HepG2 (cell line): ENCODE data around the gene SND1. TPM values are rescaled to one million over a fixed set of nuclear protein-coding genes. Genes with fewer than 3 reads are reported as not detected.
A peak's percentile ranks its signal among the peaks of the same experiment; 100 is the strongest.

Source experiments
- CAMTA2 ChIP-seq: sonication (generic); formaldehyde crosslinking; IDR thresholded peaks from 2 replicates; pipeline ENCODE4 v1.4.0; 2020; ENCODE audit warnings: mild to moderate bottlenecking, missing genetic modification reagents, borderline replicate concordance
- FOXA1 ChIP-seq, 2 experiments: fragments of 450-650 bp in 1 of 2; sonication (generic) in 1 of 2; formaldehyde crosslinking in 1 of 2; IDR thresholded peaks; 2 replicates each; pipeline versions ENCODE4 v1.4.0 to v1.6.1; 2016 to 2020; ENCODE audit warnings: missing genetic modification reagents in 1 of 2
- GATAD1 ChIP-seq: IDR thresholded peaks from 2 replicates; pipeline ENCODE4 v1.6.1; 2016; ENCODE audit warnings: missing genetic modification reagents, missing compliant biosample characterization
- JARID2 ChIP-seq: sonication (generic); formaldehyde crosslinking; IDR thresholded peaks from 2 replicates; pipeline ENCODE4 v1.8.1; 2023; ENCODE audit warnings: missing genetic modification reagents, inconsistent platforms; ENCODE audit not compliant: insufficient replicate concordance
- KLF15 ChIP-seq: sonication (generic); formaldehyde crosslinking; IDR thresholded peaks from 2 replicates; pipeline ENCODE4 v1.8.1; 2023; ENCODE audit warnings: borderline replicate concordance, mild to moderate bottlenecking, inconsistent platforms, missing genetic modification reagents, mixed read lengths
- MIER2 ChIP-seq: IDR thresholded peaks from 2 replicates; pipeline ENCODE4 v1.6.1; 2016; ENCODE audit warnings: missing biosample characterization, missing genetic modification reagents
- PRDM4 ChIP-seq: sonication (generic); formaldehyde crosslinking; IDR thresholded peaks from 2 replicates; pipeline ENCODE4 v1.9.0; 2021; ENCODE audit warnings: missing genetic modification reagents, borderline replicate concordance
- REL ChIP-seq: sonication (generic); formaldehyde crosslinking; conservative IDR thresholded peaks from 2 replicates; pipeline ENCODE4 v1.8.0; 2022; ENCODE audit warnings: mild to moderate bottlenecking, missing genetic modification reagents, moderate library complexity
- SAFB2 ChIP-seq: sonication (generic); formaldehyde crosslinking; IDR thresholded peaks from 2 replicates; pipeline ENCODE4 v1.5.1; 2020; ENCODE audit warnings: missing genetic modification reagents, low read depth, mild to moderate bottlenecking, borderline replicate concordance
- THAP11 ChIP-seq: IDR thresholded peaks from 2 replicates; pipeline ENCODE4 v1.6.1; 2016; ENCODE audit warnings: missing biosample characterization, missing genetic modification reagents
- YEATS4 ChIP-seq: sonication (generic); formaldehyde crosslinking; IDR thresholded peaks from 2 replicates; pipeline ENCODE4 v1.4.0; 2020; ENCODE audit warnings: missing genetic modification reagents, borderline replicate concordance
- ZBTB10 ChIP-seq: sonication (generic); formaldehyde crosslinking; IDR thresholded peaks from 2 replicates; pipeline ENCODE4 v1.4.0; 2020; ENCODE audit warnings: missing genetic modification reagents, borderline replicate concordance
- ZNF292 ChIP-seq: sonication (generic); formaldehyde crosslinking; IDR thresholded peaks from 2 replicates; pipeline ENCODE4 v1.8.1; 2022; ENCODE audit warnings: mild to moderate bottlenecking, low read depth, missing genetic modification reagents, borderline replicate concordance
- ZNF326 ChIP-seq: sonication (generic); formaldehyde crosslinking; IDR thresholded peaks from 2 replicates; pipeline ENCODE4 v1.4.0; 2020; ENCODE audit warnings: missing genetic modification reagents, borderline replicate concordance
- ZNF331 ChIP-seq: sonication (generic); formaldehyde crosslinking; IDR thresholded peaks from 2 replicates; pipeline ENCODE4 v1.4.0; 2020; ENCODE audit warnings: missing genetic modification reagents
- ZNF367 ChIP-seq: sonication (generic); formaldehyde crosslinking; IDR thresholded peaks from 2 replicates; pipeline ENCODE4 v1.4.0; 2020; ENCODE audit warnings: missing genetic modification reagents, borderline replicate concordance
- ZNF556 ChIP-seq: sonication (generic); formaldehyde crosslinking; IDR thresholded peaks from 2 replicates; pipeline ENCODE4 v1.4.0; 2020; ENCODE audit warnings: mild to moderate bottlenecking, missing genetic modification reagents, borderline replicate concordance
- ZNF670 ChIP-seq: sonication (generic); formaldehyde crosslinking; IDR thresholded peaks from 2 replicates; pipeline ENCODE4 v1.8.0; 2022; ENCODE audit warnings: mild to moderate bottlenecking, missing genetic modification reagents, borderline replicate concordance
- ZNF792 ChIP-seq: IDR thresholded peaks from 2 replicates; pipeline ENCODE4 v1.6.1; 2016
- polyA plus RNA-seq, 8 experiments: library from polyadenylated mRNA; depleted of rRNA in 3 of 8; stranded (reverse) in 7 of 8; unstranded in 1 of 8; fragments of >200 nt; fragmentation: Illumina TruSeq in 4 of 8; extraction: Trizol in 4 of 8; gene quantifications; 2 replicates each; pipeline versions ENCODE4 v1.2.1 to v1.2.3, GENCODE V29; 2011 to 2016; ENCODE audit warnings: low read depth in 4 of 8, missing spikeins in 1 of 8, mixed read lengths in 1 of 8; ENCODE audit not compliant: insufficient read depth in 1 of 8
- total RNA-seq, 5 experiments: library from RNA; depleted of rRNA; stranded (reverse); fragments of >200 nt; fragmentation: Illumina TruSeq; extraction: Trizol; gene quantifications; 2 replicates each; pipeline ENCODE4 v1.2.3, GENCODE V29; 2016; ENCODE audit warnings: low read depth in 1 of 5
- TF ChIP-seq, protein P1 (sequence below): sonication (generic); formaldehyde crosslinking; IDR thresholded peaks from 2 replicates; pipeline ENCODE4 v1.4.0; 2020; ENCODE audit warnings: missing genetic modification reagents
- TF ChIP-seq, protein P2 (sequence below): sonication (generic); formaldehyde crosslinking; IDR thresholded peaks from 2 replicates; pipeline ENCODE4 v1.5.0; 2020; ENCODE audit warnings: missing genetic modification reagents

SND1 gene
- total and polyA plus RNA-seq, 2 of the 13 experiments (the other 11 are each of a cell fraction or from before 2014, with no cell fraction given) = 110 to 182 TPM

DNA sequence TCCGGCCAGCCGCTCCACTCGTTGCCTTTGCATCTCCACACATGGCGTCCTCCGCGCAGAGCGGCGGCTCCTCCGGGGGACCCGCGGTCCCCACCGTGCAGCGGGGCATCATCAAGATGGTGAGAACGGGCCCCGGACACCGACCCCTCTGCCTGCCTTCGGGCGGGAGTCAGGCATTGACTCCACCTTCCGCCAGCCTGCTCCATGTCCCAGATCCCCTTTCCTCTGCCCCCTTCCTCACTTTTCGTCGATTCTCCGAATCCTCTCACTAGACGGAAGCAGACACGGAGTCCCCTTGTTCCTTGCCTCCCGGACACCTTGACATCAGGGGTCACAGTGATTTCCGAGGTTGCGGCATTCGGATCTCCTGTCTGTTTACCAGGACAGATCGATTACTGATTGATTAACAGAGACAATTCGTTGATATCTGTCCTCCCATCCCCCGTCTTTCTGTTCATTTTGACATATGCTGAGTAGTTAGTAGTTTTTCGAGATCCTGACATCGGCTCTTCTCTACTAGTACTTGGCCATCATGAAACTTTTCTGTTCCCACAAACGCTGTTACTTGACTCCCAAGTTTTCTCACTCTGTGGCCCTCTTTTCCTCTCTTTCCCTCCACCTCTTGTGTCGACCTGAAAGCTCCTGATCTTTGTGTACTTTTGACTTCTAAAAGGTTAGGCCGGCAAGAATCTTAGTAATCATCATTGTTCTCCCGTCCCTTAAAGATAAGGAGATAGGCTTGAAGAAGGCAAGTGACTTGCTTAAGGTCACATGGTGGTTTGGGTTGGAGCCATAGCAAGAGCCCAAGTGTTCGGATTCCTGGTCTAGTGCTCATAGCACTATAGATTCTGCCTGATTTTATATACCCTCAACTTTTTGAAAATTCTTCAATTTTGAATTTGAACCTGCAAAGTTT is 597 bp downstream of the SND1 start (continued):
- TF ChIP-seq YEATS4 (no peak), ZNF326 (CRISPR knock-in tag) (no peak), THAP11 (CRISPR knock-in tag) (no peak), ZNF792 (CRISPR knock-in tag) (no peak), JARID2 (CRISPR knock-in tag) (no peak), PRDM4 (no peak), ZNF670 (CRISPR knock-in tag) (peak; percentile 24; the same call in 1 of the 2 replicates), KLF15 (CRISPR knock-in tag) (no peak), SAFB2 (CRISPR knock-in tag) (no peak), ZBTB10 (CRISPR knock-in tag) (no peak), ZNF292 (no peak), FOXA1 (IDR thresholded peaks at IDR 0.05) (no peak), FOXA1 (CRISPR knock-in tag; IDR thresholded peaks at IDR 0.05) (no peak), CAMTA2 (CRISPR knock-in tag) (0 out of 2 replicates have a peak, but pooled peaks have one; percentile 69), REL (CRISPR knock-in tag) (0 out of 2 replicates have a peak, but pooled peaks have one; percentile 11), ZNF331 (CRISPR knock-in tag) (no peak), MIER2 (CRISPR knock-in tag) (no peak), ZNF367 (CRISPR knock-in tag) (no peak), ZNF556 (CRISPR knock-in tag) (no peak), GATAD1 (CRISPR knock-in tag) (no peak)
- TF ChIP-seq, protein P1, sequence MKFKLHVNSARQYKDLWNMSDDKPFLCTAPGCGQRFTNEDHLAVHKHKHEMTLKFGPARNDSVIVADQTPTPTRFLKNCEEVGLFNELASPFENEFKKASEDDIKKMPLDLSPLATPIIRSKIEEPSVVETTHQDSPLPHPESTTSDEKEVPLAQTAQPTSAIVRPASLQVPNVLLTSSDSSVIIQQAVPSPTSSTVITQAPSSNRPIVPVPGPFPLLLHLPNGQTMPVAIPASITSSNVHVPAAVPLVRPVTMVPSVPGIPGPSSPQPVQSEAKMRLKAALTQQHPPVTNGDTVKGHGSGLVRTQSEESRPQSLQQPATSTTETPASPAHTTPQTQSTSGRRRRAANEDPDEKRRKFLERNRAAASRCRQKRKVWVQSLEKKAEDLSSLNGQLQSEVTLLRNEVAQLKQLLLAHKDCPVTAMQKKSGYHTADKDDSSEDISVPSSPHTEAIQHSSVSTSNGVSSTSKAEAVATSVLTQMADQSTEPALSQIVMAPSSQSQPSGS (CRISPR knock-in tag) = no peak
- TF ChIP-seq, protein P2, sequence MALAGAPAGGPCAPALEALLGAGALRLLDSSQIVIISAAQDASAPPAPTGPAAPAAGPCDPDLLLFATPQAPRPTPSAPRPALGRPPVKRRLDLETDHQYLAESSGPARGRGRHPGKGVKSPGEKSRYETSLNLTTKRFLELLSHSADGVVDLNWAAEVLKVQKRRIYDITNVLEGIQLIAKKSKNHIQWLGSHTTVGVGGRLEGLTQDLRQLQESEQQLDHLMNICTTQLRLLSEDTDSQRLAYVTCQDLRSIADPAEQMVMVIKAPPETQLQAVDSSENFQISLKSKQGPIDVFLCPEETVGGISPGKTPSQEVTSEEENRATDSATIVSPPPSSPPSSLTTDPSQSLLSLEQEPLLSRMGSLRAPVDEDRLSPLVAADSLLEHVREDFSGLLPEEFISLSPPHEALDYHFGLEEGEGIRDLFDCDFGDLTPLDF (CRISPR knock-in tag) = no peak
